HG02610 (cell line): ENCODE data around the gene NTRK3.
"Not testable (repeated sequence)": the region's sequence is repeated elsewhere in the genome, so short reads cannot be mapped to it uniquely, and the experiment has no call there.

Experiments
- ATAC-seq: cut with Tn5 transposase; IDR thresholded peaks from one replicate; pipeline ENCODE4 v1.9.1; 2021; ENCODE audit warnings: mild to moderate bottlenecking, moderate library complexity; ENCODE audit not compliant: unreplicated experiment

The NTRK3 gene

GRCh38 chr15:88080616-88081015 is 175.9 kb downstream of the NTRK3 start:
- ATAC-seq, result no peak

DNA sequence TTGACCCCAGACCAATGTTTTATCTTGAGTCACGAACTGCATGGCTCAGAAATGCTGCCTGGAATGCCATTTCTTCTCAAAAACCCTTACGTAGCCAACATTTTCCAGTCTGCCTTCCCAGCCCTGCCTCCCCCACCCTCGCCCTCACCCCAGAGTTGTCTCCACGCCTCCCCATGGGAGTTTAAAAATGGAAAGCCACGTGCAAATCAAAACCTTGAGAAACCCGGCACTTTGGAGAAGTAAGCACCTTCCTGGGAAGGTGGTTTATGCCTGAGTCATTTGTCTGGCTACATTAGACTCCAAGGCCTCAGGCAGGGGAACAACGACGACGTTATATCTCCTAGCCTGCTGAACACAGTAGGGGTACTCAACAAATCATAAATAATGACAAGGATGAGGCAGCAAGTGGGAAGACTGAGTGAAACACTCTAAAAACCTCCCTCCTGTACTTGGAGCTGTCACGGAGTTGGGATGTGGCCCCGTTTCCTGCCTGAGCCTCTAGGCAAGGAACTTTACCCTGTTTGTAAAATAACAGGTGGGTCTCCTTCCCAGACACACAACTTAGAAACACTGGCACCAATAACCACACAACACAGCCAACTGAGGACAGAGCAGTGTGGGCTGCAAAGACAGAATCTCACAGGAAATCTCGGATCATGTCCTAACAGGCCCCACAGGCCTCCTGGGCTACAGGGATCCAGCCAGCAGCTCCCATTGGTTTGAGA is 179.1 kb downstream of the NTRK3 start:
- no peak for ATAC-seq

DNA sequence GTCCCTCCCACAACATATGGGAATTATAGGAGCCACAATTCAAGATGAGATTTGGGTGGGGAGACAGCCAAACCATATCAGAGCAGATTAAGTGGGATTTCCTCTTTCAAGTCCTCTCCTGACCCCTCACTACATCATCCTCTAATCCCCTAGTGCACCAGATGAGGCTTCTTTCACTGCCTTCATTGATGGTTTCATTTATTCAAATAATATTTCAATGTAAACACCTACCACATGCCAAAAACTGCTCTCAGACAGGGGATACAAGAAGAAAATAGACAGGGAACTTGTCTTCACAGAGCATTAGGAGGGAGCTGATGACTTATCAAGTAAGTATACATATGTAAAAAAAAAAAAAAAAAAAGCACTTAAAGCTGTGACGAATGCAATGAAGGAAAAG is 180.2 kb downstream of the NTRK3 start:
- ATAC-seq, result no peak

GRCh38 chr15:88075102-88075501 is 181.4 kb downstream of the NTRK3 start:
- no peak for ATAC-seq

- ATAC-seq, result no peak
Observed at GRCh38 chr15:88074386-88074785, 182.2 kb downstream of the NTRK3 start.

- ATAC-seq, result no peak
Observed at GRCh38 chr15:88073391-88073691, 183.2 kb downstream of the NTRK3 start.

DNA sequence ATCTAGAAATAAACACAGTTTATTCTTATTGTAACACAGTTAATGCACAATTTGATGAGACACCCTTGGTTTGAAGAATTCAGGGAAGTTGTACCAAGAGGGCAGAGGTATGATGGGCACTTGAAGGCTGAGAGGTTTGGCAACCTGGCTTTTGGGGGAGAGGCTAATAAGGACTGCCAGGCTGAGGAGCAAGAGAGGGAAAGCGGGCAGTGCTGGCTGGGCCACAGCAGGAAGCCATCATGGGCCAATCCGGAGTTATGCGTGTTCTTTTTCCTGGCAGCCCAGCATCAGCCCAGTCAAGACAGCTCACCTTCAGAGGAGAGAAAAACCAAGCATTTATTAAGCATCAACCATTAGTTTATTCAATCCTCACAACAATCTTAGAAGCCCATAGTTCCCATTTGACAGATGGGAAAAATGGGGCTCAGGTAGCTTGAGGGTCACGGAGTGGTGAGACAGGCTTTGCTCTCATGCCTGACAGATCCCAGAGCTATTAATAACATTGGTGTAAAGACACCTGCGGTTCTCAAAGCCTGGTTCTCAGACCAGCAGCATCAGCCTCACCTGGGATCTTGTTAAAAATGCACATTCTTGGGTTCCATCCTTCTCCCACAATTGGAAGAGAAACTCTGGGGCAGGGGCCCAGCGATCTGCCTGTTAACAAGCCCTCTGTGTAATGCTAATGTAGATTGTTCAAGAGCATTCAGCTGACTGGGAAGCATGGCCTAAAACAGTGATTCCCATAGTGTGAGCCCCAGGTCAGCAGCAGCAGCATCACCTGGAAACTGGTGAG is 183.7 kb downstream of the NTRK3 start:
- ATAC-seq, result no peak

DNA sequence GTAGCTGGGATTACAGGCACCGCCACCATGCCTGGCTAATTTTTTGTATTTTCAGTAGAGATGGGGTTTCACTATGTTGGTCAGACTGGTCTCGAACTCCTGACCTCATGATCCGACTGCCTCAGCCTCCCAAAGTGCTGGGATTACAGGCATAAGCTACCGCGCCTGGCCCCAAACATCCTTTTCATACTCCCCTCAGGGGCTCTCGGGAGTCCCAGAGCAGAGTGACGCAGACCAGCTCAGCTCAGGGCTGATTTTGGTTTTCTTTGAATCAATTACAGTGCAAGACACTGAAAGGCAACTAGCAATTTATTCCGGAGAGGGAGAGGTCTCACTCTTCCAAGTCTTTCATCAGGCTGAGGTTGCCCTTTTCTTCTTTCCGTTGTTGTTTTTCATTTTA is 184.4 kb downstream of the NTRK3 start:
- not testable (repeated sequence) for ATAC-seq

DNA sequence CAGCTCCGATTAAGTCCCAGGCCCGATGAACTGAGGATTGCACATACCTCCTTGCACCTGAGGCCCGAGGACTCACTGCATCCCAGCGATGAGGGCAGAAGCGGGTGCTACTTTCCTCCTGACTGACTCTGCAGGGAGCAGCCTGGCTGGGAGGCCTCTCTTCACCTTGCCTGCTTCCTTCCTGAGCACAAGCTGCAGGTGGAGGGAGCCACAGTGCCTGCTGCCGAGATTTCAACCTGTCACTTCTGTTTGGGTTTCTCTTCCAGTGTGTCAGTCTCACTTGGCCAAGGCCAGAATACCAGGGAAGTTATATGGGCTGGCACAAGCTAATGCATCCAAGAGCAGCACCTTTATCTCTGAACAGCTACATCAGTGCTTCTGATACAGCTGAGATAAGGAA is 185.4 kb downstream of the NTRK3 start:
- ATAC-seq, result no peak

- ATAC-seq, result no peak
Observed at GRCh38 chr15:88069561-88069960, 187.0 kb downstream of the NTRK3 start.

GRCh38 chr15:88067331-88067685 is 189.2 kb downstream of the NTRK3 start:
- no peak for ATAC-seq

DNA sequence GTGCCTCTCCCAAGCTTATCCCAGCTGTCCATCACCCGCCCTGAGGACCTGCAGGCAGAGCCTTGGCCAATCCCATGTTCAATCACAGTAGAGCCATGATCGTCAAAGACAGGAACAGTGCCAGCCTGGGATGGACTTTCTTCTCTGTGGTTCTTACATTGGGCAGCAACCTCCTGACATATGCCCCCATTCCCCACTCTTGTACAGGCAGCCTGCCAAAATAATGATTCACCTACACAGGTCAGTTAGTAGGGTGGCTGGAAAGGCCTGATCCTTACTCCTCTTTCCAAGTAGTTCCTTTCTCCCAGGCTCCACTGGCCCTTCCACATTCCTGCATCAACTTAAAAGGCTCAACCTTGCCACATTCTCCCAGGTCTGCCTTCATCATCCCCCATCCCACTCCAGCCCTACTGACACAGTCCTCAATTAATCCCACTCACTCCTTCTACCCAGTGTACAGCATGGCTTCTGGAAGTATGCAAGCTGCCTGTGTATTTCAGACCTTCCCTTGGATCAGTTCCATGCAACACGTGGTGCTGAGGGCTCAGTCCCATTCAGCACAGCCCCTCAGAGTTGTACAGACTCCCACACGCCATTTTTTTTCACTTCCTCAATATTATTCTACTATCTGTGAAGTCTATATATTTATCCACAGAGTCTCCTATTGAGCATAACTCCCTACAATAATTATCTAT is 189.8 kb downstream of the NTRK3 start:
- no peak for ATAC-seq

GRCh38 chr15:88061452-88061851 is 195.1 kb downstream of the NTRK3 start:
- ATAC-seq, result no peak

- ATAC-seq, result no peak
Observed at GRCh38 chr15:88060383-88060782, 196.2 kb downstream of the NTRK3 start.

DNA sequence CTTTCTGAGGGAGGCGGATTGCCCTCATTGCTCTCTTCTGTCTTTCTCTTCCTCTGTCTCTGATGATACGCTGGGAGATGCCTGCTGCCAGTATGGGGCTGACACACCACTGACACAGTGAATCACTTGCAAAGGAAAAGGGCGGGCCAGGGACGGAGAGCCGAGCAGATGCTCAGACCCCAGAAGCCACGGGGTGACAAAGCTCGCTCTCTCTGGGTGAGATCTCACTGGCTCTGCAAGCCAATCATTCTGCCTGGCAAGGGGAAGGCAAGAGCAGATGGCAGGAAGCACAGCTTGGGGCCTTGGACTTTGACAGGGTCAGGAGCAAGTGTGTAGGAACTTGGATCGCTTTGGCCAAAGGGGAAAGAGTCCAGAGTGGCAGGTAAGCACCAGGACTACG is 198.7 kb downstream of the NTRK3 start:
- no peak for ATAC-seq

GRCh38 chr15:88049506-88049905 is 207.0 kb downstream of the NTRK3 start:
- ATAC-seq, result peak; percentile 92

GRCh38 chr15:88048755-88049154 is 207.8 kb downstream of the NTRK3 start:
- ATAC-seq, result no peak

DNA sequence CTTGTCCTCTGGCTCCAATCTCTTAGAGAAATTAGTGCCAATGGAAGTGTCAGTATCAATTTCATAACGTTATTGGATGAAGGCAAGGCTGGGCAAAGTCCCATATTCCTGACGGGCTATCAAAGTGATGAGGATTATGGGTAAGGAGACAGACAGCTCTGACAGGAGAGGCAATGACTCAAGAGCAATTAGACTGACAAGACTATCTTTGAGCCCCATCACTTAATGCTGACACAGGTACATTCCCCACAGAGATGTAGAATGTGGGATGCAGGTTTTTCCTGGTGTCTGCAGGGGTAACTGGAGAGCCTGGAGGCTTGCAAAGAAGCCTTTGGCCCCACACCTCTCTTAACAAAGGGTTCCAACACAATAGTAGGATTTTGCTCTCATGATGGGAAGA is 208.3 kb downstream of the NTRK3 start:
- no peak for ATAC-seq

GRCh38 chr15:88046576-88047129 is 209.9 kb downstream of the NTRK3 start:
- no peak for ATAC-seq

DNA sequence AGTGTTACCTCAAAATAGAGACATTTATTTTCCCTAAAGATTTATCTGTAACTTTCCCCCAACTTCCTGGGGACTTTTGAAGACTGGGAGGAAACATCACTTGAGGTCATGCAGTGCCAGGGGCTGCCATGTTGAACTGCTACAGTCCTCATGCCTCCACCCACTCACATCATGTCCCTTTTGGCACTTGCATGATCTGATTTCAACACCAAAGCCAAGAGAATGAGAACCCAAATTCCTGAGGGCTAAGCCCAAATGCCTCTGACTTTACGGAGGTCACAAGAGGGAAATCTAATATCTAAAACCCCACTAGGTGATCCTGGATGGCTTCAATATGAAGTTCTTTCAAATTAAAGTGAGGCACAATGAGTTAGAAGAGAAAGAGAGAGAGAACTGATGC is 213.1 kb downstream of the NTRK3 start:
- ATAC-seq, result no peak

GRCh38 chr15:88042047-88042446 is 214.5 kb downstream of the NTRK3 start:
- ATAC-seq, result no peak

DNA sequence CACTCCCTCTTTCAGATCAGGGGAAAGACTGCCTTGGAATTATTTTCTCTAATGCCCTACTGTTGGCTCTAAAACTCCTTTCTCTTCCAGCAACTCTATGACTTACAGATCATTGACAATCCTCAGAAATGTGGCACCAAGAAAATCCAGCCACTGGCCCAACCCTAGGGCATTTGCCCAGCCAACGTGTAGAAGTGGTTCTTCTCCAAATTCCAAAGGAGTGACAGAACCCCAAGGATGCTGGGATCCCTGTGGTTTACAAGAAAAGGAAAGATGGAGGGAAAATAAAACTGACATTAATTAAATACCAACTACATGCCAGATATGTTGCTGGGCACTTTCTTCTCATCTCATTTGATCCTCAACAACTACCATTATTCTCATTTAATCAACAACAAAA is 216.0 kb downstream of the NTRK3 start:
- no peak for ATAC-seq
